ELR (cell line): ENCODE results near the gene RLN3.

Experiments used
- DNase-seq: peaks from one replicate; pipeline ENCODE4 v3.0.0-alpha.2; 2015; ENCODE audit warnings: low read depth

The RLN3 gene

GRCh38 chr19:14027856-14028450, at the start of gene RLN3:
Gene RLN3, plus strand, starts transcription at chr19:14028148. Its CDS starts 57 bp downstream, at chr19:14028205.
- DNase-seq: no peak

GRCh38 chr19:13978351-13979243, 49.4 kb upstream of the RLN3 start:
- peak; percentile 29 for DNase-seq

GRCh38 chr19:13979244-13979615, 48.7 kb upstream of the RLN3 start:
- no peak for DNase-seq

- no peak for DNase-seq
Measured at GRCh38 chr19:13979686-13980085, 48.3 kb upstream of the RLN3 start.

GRCh38 chr19:13980340-13980739, 47.6 kb upstream of the RLN3 start:
- no peak for DNase-seq

GRCh38 chr19:13981021-13981420, 46.9 kb upstream of the RLN3 start:
- no peak for DNase-seq

GRCh38 chr19:13981467-13981866, 46.5 kb upstream of the RLN3 start:
- no peak for DNase-seq

GRCh38 chr19:13981988-13982501, 45.9 kb upstream of the RLN3 start:
- DNase-seq: no peak

GRCh38 chr19:13982773-13983172, 45.2 kb upstream of the RLN3 start:
- DNase-seq: no peak

GRCh38 chr19:13983213-13983889, 44.6 kb upstream of the RLN3 start:
- no peak for DNase-seq

GRCh38 chr19:13984186-13984585, 43.8 kb upstream of the RLN3 start:
- no peak for DNase-seq

- DNase-seq: no peak
Measured at GRCh38 chr19:13984875-13985741, 42.8 kb upstream of the RLN3 start.

- no peak for DNase-seq
Measured at GRCh38 chr19:13985771-13986347, 42.1 kb upstream of the RLN3 start.

GRCh38 chr19:13986348-13986904, 41.5 kb upstream of the RLN3 start:
- DNase-seq: peak; percentile 93

- no peak for DNase-seq
Measured at GRCh38 chr19:13987101-13987890, 40.7 kb upstream of the RLN3 start.

GRCh38 chr19:13989487-13989886, 38.5 kb upstream of the RLN3 start:
- no peak for DNase-seq

- DNase-seq: no peak
Measured at GRCh38 chr19:13990085-13990484, 37.9 kb upstream of the RLN3 start.

- no peak for DNase-seq
Measured at GRCh38 chr19:13992025-13992424, 35.9 kb upstream of the RLN3 start.

- no peak for DNase-seq
Measured at GRCh38 chr19:13993590-13994300, 34.2 kb upstream of the RLN3 start.
